ENCODE data around the gene CHST3.

GRCh38 chr10:72009051-72009424 is 44.8 kb downstream of the CHST3 start:
- no peak for TF ChIP-seq PML (IDR thresholded peaks at IDR 0.05; ENCODE audit: low read length)
- no peak for TF ChIP-seq CTBP1 (IDR thresholded peaks at IDR 0.05; ENCODE audit: borderline replicate concordance)
- TF ChIP-seq PHB2 (IDR thresholded peaks at IDR 0.05; ENCODE audit: low read depth): no peak
- no peak for TF ChIP-seq CTCF (IDR thresholded peaks at IDR 0.05 in 2 of 3, conservative IDR thresholded peaks at IDR 0.05 in 1 of 3; ENCODE audit: insufficient read depth in 2 of 3, low read depth in 1 of 3, low read length in 3 of 3)
- no peak for TF ChIP-seq ZBTB1 (CRISPR knock-in tag; IDR thresholded peaks at IDR 0.05; ENCODE audit: borderline replicate concordance, low read depth)

Data from K562 (cell line).